Colonic mucosa (tissue), 4 donors: Measurements from ENCODE around the gene MAD1L1. TPM values are rescaled to one million over a fixed set of nuclear protein-coding genes. Genes with fewer than 3 reads are reported as not detected.

Experiments
- DNase-seq: peaks from one replicate; pipeline ENCODE4 v3.0.0-alpha.2; 2020
- H3K27ac ChIP-seq: fragments of 200-600 bp; one replicate; pipeline ENCODE4 v1.8.0; 2021
- H3K27me3 ChIP-seq: fragments of 200-600 bp; one replicate; pipeline ENCODE4 v1.8.0; 2021
- H3K36me3 ChIP-seq: fragments of 200-600 bp; one replicate; pipeline ENCODE4 v1.8.0; 2021
- H3K4me1 ChIP-seq: fragments of 200-600 bp; one replicate; pipeline ENCODE4 v1.8.0; 2021; ENCODE audit warnings: mild to moderate bottlenecking
- H3K4me3 ChIP-seq: fragments of 200-600 bp; one replicate; pipeline ENCODE4 v1.8.0; 2021
- H3K9ac ChIP-seq, 2 donors: one replicate each; pipeline ENCODE4 v1.7.0; 2013; ENCODE audit warnings: control low read depth in 2 of 2, low read depth in 2 of 2, low read length in 2 of 2
- H3K9me3 ChIP-seq: fragments of 200-600 bp; one replicate; pipeline ENCODE4 v1.8.0; 2021
- intact Hi-C: fragments of 100-400 bp; cut with DNase I; formaldehyde crosslinking; loops from one replicate; pipeline ENCODE4 v1.14.1; 2022
- total RNA-seq, 2 donors: library from RNA; stranded (reverse); fragmentation: NEBNext Ultra II Directional in 1 of 2; extraction: Animal tissue kit (Norgen Biotek cat#: 25700) in 1 of 2; gene quantifications; one replicate each; pipeline ENCODE4 v1.2.1, GENCODE V29; 2021
- TF ChIP-seq, protein P1 (sequence below): fragments of 200-600 bp; IDR thresholded peaks from one replicate; pipeline ENCODE4 v1.8.0; 2022; ENCODE audit warnings: antibody characterized with exemption, mild to moderate bottlenecking
- donor health status: healthy.
- donor health status: DM: no; HTN: no; CAD: no.
- donor health status: DM: no; HTN: no; CAD: no.

MAD1L1 gene
- total RNA-seq, 2 donors from 2014 or later = 18.2 to 47.0 TPM

DNA sequence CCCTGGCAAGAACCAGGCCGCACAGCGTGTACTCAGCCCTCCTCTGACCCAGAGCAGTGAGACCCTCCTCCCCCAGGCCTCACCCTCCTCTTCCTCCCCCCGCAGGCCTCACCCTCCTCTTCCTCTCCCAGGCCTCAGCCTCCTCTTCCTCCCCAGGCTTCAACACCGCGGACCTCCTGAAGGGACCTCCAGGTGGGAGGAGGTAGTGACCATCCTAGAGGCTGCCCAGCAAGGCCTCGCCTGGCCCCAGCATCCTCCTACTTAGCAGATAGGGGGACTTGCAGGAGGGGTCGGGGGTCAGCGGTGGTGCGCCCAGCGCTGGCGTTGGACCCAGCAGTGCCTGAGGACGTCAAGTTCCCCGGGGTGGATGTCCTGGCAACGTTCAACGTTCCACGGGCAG is 291.9 kb downstream of the MAD1L1 start:
- no peak overlapping the region for H3K4me3 ChIP-seq
- intact Hi-C loops = no loop called here
- TF ChIP-seq, protein P1, sequence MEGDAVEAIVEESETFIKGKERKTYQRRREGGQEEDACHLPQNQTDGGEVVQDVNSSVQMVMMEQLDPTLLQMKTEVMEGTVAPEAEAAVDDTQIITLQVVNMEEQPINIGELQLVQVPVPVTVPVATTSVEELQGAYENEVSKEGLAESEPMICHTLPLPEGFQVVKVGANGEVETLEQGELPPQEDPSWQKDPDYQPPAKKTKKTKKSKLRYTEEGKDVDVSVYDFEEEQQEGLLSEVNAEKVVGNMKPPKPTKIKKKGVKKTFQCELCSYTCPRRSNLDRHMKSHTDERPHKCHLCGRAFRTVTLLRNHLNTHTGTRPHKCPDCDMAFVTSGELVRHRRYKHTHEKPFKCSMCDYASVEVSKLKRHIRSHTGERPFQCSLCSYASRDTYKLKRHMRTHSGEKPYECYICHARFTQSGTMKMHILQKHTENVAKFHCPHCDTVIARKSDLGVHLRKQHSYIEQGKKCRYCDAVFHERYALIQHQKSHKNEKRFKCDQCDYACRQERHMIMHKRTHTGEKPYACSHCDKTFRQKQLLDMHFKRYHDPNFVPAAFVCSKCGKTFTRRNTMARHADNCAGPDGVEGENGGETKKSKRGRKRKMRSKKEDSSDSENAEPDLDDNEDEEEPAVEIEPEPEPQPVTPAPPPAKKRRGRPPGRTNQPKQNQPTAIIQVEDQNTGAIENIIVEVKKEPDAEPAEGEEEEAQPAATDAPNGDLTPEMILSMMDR = no peak
- H3K9me3 ChIP-seq = no peaks in the 10 kb centered on the region
- no peak overlapping the region for H3K27ac ChIP-seq
- H3K9ac ChIP-seq = no peak overlapping the region
- no peaks in the 10 kb centered on the region for H3K4me1 ChIP-seq
- H3K27me3 ChIP-seq = no peaks in the 10 kb centered on the region
- no peak for DNase-seq
- no peaks in the 10 kb centered on the region for H3K36me3 ChIP-seq

DNA sequence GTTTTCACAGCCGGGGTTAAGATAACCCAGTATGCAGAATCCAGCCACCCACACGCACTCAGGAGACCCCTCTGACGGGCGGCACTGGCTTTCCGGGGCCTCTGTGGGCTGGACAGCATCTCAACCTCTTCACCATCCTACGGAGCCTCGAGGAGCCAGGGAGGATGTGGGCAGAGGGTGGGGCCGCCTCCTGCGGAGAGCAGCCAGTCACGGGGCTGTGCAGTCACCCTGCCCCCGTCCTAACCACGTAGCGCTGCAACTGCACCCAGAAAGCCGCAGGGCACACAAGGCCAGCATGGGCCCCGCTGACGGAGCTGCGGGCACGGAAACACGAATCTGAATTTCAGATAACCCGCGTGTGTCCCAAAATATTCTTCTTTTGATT is 292.4 kb downstream of the MAD1L1 start:
- H3K9ac ChIP-seq = no peak overlapping the region
- intact Hi-C loops = no loop called here
- TF ChIP-seq, protein P1 = no peak
- peak overlapping the region; percentile 40 for H3K27ac ChIP-seq
- DNase-seq = peak; percentile 62
- H3K4me1 ChIP-seq = no peaks in the 10 kb centered on the region
- H3K36me3 ChIP-seq = no peaks in the 10 kb centered on the region
- no peaks in the 10 kb centered on the region for H3K9me3 ChIP-seq
- H3K27me3 ChIP-seq = no peaks in the 10 kb centered on the region
- H3K4me3 ChIP-seq = peak overlapping the region; percentile 19

DNA sequence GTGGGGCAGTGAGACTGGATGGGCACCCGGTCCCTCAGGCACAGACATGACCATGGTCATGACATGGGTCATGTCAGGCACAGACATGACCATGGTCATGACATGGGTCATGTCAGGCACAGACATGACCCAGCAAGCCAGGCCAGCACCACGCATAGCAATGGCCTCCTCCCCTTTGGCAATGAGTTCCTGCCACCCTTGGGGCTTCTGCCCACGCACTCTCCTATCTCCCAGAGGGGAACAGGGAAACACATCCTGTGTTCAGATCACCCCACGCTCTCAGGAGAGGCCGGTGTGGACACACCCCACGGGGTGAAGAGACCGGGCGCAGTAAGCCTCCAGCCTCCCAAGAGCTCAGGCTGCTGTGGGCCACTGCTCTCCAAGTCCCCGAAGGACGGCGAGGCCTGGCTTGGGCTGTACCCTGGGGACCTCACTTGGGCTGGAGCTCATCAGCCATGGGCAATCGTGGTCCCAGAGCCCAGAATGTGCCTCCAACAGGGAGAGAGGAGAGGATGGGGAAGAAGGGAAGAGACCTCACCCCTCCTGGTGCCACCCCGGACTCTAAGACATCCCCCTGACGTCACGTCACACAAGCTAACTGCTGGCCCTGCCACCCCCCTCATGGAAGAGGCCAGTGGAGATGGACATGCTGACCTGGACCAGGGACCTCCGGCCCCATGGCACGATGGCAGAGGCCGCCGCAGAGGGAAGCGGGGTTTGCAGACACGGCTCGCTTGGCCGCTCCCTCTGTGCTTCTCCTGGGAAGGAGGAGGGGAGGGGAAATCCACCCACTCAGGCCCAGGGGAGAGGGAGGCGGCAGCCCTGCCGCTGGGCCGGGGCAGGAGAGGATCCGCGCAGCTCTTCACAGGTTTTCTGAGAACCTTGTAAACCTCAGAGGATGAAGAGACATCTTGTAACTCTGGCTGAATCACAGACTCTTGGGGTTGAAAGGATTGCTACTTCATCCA is 293.0 kb downstream of the MAD1L1 start:
- Histone ChIP-seq H3K36me3 (no peaks in the 10 kb centered on the region), H3K9me3 (no peaks in the 10 kb centered on the region), H3K4me3 (peak overlapping the region; percentile 19), H3K9ac (peak overlapping the region; percentile 9 to 14), H3K4me1 (no peaks in the 10 kb centered on the region), H3K27me3 (no peaks in the 10 kb centered on the region), H3K27ac (peak overlapping the region; percentile 40)
- DNase-seq = no peak
- TF ChIP-seq, protein P1 = no peak
- intact Hi-C loops = no loop called here

DNA sequence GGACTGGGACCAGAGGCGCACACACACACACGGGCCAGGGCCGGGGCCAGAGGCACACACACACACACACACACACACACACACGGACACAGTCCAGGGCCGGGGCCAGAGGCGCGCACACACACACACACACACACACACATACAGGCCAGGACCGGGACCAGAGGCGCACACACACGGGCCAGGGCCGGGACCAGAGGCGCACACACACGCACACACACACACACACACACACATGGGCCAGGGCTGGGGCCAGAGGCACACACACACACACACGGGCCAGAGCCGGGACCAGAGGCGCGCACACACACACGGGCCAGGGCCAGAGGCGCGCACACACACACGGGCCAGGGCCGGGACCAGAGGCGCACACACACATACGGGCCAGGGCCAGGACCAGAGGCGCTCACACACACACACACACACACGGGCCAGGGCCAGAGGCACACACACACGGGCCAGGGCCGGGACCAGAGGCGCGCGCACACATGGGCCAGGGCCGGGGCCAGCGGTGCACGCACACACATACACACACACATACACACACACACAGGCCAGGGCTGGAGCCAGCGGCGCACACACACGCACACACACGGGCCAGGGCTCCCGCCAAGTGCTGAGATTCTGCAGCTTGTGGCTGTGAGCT is 293.8 kb downstream of the MAD1L1 start:
- Histone ChIP-seq H3K9ac (no peak overlapping the region), H3K4me3 (peak overlapping the region; percentile 19), H3K27me3 (no peaks in the 10 kb centered on the region), H3K27ac (no peak overlapping the region), H3K36me3 (no peaks in the 10 kb centered on the region), H3K9me3 (no peaks in the 10 kb centered on the region), H3K4me1 (no peaks in the 10 kb centered on the region)
- TF ChIP-seq, protein P1 = no peak
- DNase-seq = no peak
- intact Hi-C loops = no loop called here

DNA sequence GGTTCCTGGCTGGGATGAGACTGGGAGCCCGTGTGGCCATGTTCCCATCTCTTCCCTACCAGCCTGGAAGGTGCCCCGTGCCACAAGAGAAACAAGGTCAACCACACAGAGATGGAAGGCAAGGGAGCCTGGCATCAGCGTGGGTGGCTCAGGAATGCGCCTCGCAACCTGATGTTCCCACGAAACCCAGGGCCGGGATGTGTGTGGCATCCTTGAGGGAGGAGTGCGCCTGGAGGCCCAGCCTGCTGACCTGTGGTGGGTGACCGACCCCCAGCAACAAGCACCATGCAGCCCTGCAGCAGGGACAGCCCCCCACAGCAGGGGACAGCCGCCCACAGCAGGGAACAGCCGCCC is 295.5 kb downstream of the MAD1L1 start:
- Histone ChIP-seq H3K36me3 (no peaks in the 10 kb centered on the region), H3K9ac (no peak overlapping the region), H3K9me3 (no peaks in the 10 kb centered on the region), H3K27ac (no peak overlapping the region), H3K4me3 (no peak overlapping the region), H3K27me3 (no peaks in the 10 kb centered on the region), H3K4me1 (no peaks in the 10 kb centered on the region)
- no peak for DNase-seq
- TF ChIP-seq, protein P1 = no peak
- intact Hi-C loops = no loop called here
